ENCODE data around the gene TULP4. TPM values are rescaled to one million over a fixed set of nuclear protein-coding genes. Genes with fewer than 3 reads are reported as not detected.
"Not testable (repeated sequence)": the region's sequence is repeated elsewhere in the genome, so short reads cannot be mapped to it uniquely, and the experiment has no call there.

The TULP4 gene
- total and polyA plus RNA-seq, 2 donors: 5.3 to 293 TPM

DNA sequence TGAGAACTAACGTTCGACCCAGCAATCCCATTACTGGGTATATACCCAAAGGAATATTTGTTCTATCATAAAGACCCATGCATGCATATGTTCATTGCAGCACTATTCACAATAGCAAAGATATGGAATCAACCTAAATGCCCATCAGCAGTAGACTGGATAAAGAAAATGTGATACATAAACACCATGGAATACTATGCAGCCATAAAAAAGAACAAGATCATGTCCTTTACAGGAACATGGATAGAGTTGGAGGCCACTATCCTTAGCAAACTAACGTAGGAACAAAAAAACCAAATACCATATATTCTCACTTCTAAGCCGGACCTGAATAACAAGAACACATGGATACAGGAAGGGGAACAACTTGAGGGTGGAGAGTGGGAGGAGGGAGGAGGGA lies 165.5 kb downstream of the TULP4 start:
- H3K4me3 ChIP-seq (ENCODE audit: low read depth, low read length); H3K36me3 ChIP-seq (ENCODE audit: insufficient read depth); H3K27ac ChIP-seq (ENCODE audit: low read depth); H3K4me1 ChIP-seq (ENCODE audit: insufficient read depth); DNase-seq (ENCODE audit: extremely low spot score): not testable (repeated sequence)
- WGBS: 99% methylated on average over 4 of the region's 4 CpGs

DNA sequence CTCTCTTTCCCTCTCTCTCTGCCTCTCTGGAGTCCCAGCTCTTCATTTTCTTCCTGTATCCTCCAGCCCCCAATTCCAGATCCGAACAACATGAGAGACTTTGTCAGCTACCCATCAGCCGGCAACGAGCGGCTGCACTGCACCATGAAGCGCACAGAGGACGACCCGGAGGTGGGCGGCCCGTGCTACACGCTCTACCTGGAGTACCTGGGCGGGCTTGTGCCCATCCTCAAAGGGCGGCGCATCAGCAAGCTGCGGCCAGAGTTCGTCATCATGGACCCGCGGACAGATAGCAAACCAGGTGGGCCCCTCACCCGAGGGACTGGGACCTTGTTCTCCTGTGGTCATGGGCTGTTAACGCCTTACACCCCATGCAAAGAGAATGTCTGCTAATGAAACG lies 168.7 kb downstream of the TULP4 start:
- WGBS: 96% methylated on average over 20 of the region's 20 CpGs
- peaks cover 7% of the 10 kb centered on the region for H3K36me3 ChIP-seq (ENCODE audit: insufficient read depth)
- no peak overlapping the region for H3K27ac ChIP-seq (ENCODE audit: low read depth)
- no peak for DNase-seq (ENCODE audit: extremely low spot score)
- no peak overlapping the region for H3K4me3 ChIP-seq (ENCODE audit: low read depth, low read length)
- H3K4me1 ChIP-seq (ENCODE audit: insufficient read depth): no peaks in the 10 kb centered on the region

DNA sequence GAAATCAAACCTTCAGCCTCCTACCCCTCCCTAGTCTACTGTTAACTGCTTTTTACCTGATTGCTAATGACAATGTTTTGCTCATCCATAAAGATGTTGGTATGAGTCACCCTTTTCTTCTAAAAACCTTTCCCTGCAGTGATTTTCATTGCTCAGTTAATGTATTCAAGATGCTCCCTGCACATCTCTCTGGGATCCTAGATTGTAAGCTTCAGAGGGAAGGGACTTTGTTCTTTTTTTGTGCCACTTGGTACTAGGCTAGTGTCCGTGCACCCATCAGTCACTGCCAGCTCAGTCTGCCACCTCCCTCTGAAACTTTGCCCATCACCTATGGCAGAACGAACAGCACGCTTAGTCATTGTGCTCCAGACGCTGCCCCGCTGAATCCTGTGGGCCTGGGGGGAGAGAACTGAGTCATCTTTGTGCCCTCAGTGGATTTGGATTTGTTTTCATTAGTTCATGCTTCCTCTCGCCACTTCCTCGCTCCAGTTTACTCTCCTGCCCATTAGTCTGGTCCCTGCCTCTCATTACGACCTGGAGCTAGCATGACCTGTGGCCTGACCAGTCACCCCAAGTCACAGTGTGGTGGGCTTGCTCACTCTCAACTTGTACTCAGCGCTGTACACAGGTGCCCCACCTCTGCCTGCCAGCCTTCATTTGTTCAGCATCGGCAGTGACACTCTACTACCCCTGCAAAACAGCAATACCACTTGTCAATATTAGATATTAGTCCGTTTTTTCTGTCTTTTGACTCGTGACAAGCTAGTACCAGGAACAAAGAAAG lies 169.6 kb downstream of the TULP4 start:
- Histone ChIP-seq H3K4me3 (ENCODE audit: low read depth, low read length) (no peak overlapping the region), H3K27ac (ENCODE audit: low read depth) (no peak overlapping the region), H3K4me1 (ENCODE audit: insufficient read depth) (no peaks in the 10 kb centered on the region), H3K36me3 (ENCODE audit: insufficient read depth) (peaks cover 7% of the 10 kb centered on the region)
- DNase-seq (ENCODE audit: extremely low spot score): no peak
- 90% methylated on average over 12 of the region's 12 CpGs for whole genome bisulfite sequencing

DNA sequence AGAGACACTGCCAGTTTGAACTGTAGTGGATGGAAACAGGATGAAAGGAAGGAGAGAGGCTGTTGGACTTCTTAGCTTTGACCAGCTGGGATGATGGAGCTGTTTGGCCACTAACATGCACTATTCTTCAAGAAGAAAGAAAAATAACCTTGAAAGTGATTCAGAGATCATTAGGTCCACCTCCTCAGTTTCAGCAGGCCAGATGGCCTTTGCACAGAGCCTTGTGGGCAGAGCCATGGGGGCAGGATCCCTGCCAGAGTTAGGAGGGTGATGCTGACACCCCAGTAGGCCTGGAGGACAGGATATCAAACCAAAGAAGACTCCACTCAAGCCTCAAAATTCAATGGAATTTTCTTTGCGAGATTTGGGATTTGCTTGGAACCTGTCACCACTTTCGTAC lies 173.2 kb downstream of the TULP4 start:
- H3K4me1 ChIP-seq (ENCODE audit: insufficient read depth): no peaks in the 10 kb centered on the region
- 97% methylated on average over 2 of the region's 2 CpGs for WGBS
- DNase-seq (ENCODE audit: extremely low spot score): no peak
- H3K27ac ChIP-seq (ENCODE audit: low read depth): no peak overlapping the region
- no peak overlapping the region for H3K4me3 ChIP-seq (ENCODE audit: low read depth, low read length)
- peaks cover 4% of the 10 kb centered on the region for H3K36me3 ChIP-seq (ENCODE audit: insufficient read depth)

DNA sequence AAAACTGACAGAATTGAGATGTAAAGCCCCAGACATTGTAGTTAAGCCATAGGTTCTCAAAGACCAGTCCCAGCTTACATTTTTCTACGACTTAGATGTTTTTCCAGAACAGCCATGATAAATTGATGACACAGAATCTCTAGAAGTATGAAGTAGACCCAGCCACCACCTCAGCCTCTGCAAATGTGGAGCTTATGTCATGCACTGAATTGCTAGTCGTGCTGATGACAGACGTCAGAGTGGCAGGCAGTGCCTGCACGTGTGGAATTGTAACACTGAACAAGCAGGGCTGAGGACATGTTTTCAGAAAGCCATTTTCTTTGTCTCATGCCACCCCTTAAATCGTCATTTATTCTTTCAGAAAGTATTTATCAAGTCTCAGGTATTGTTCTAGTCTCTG lies 175.2 kb downstream of the TULP4 start:
- Histone ChIP-seq H3K27ac (ENCODE audit: low read depth) (no peak overlapping the region), H3K4me3 (ENCODE audit: low read depth, low read length) (no peak overlapping the region), H3K36me3 (ENCODE audit: insufficient read depth) (peaks cover 2% of the 10 kb centered on the region), H3K4me1 (ENCODE audit: insufficient read depth) (no peaks in the 10 kb centered on the region)
- 95% methylated on average over 5 of the region's 5 CpGs for WGBS
- no peak for DNase-seq (ENCODE audit: extremely low spot score)

DNA sequence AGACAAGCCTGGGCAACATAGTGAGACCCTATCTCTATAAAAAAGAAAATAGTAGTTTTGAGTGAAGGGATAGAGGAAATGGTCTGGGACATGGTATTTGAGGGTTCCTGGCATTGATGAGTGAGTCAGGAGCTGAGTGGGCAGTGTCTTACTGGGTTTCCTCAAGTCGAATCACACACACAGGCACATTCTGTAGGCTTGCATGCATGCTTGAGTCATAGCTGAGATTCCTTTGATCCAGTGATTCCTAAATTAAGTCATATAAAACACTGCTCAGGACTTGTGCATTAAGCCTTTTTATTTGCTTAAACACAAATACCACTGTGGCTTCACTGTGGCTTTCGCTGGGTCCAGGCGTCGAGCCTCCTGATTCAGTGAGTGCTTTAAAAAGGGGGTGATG lies 175.8 kb downstream of the TULP4 start:
- Histone ChIP-seq H3K27ac (ENCODE audit: low read depth) (no peak overlapping the region), H3K4me3 (ENCODE audit: low read depth, low read length) (no peak overlapping the region), H3K4me1 (ENCODE audit: insufficient read depth) (no peaks in the 10 kb centered on the region), H3K36me3 (ENCODE audit: insufficient read depth) (peaks cover 2% of the 10 kb centered on the region)
- no peak for DNase-seq (ENCODE audit: extremely low spot score)
- 72% methylated on average over 4 of the region's 4 CpGs for WGBS

DNA sequence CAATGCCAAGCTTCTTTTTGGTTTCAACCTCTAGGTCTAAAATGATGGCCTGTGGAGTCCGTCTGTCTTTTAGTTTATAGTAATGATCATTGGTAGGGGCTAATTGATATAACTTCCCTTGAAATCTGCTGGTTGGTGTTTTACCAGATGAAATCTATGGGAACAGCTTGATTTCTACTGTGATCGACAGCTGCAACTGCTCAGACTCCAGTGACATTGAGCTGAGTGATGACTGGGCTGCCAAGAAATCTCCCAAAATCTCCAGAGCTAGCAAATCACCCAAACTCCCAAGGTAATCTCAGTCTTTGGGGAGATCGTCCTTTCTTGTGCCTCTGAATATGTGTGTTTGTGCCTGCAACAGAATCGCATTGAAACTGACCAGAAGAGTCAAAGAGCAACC lies 177.2 kb downstream of the TULP4 start:
- Histone ChIP-seq H3K4me3 (ENCODE audit: low read depth, low read length) (no peak overlapping the region), H3K27ac (ENCODE audit: low read depth) (no peak overlapping the region), H3K4me1 (ENCODE audit: insufficient read depth) (no peaks in the 10 kb centered on the region), H3K36me3 (ENCODE audit: insufficient read depth) (peaks cover 2% of the 10 kb centered on the region)
- WGBS: 93% methylated on average over 4 of the region's 4 CpGs
- no peak for DNase-seq (ENCODE audit: extremely low spot score)

DNA sequence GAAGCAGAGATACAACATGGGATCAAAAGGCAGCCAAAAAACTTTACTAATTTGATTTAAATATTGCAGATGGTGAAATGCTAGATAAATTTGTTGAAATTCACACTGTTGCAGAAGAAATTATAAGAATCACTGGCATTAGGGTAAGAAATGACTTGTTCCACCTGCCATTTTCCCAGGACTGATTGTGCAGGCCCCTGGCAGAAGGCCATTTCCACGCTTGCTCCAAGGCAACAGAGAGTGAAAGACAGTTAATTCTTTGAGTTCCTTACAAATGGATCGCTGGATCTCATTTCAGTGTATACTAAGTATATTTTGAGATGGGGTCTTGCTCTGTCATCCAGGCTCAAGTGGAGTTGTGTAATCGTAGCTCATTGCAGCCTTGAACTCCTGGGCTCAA lies 180.6 kb downstream of the TULP4 start:
- no peaks in the 10 kb centered on the region for H3K4me1 ChIP-seq (ENCODE audit: insufficient read depth)
- DNase-seq (ENCODE audit: extremely low spot score): no peak
- no peak overlapping the region for H3K27ac ChIP-seq (ENCODE audit: low read depth)
- 96% methylated on average over 3 of the region's 3 CpGs for WGBS
- no peaks in the 10 kb centered on the region for H3K36me3 ChIP-seq (ENCODE audit: insufficient read depth)
- no peak overlapping the region for H3K4me3 ChIP-seq (ENCODE audit: low read depth, low read length)

DNA sequence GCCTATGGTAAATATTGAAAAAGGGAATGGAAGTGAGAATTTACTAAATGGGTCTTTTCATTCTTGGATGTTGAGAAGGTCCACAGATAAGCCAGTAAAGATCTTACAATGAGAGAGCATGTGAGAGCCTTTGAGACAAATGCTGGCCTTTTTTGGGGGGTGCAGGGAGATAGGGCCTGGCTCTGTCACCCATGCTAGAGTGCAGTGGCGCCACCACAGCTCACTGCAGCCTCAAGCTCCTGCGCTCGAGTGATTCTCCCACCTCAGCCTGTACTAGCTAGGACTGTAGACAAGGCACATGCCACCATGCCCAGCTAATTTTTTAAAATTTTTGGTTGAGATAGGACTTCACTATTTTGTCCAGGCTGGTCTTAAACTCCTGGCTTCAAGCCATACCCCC lies 184.4 kb downstream of the TULP4 start:
- Histone ChIP-seq H3K4me3 (ENCODE audit: low read depth, low read length) (no peak overlapping the region), H3K36me3 (ENCODE audit: insufficient read depth) (peaks cover 3% of the 10 kb centered on the region), H3K27ac (ENCODE audit: low read depth) (no peak overlapping the region), H3K4me1 (ENCODE audit: insufficient read depth) (no peaks in the 10 kb centered on the region)
- WGBS: 95% methylated on average over 3 of the region's 3 CpGs
- no peak for DNase-seq (ENCODE audit: extremely low spot score)

DNA sequence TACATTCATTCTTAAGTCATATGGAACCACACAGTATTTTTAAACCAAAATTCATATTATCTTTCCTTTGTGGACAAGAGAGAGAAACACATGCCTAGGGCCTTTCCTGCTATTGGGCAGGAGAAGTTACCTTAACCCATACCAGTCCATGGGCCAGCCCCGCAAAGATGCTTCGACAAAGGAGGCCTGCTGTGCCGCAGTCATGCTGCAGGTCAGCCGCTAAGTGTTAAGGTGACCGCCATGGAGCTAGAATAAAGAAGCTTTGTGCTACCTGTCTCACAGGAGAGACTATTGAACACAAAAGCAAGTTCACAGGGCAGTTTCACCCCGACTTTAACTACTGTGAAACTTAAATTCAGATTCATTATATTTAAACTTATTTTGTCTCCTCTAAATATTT lies 185.4 kb downstream of the TULP4 start:
- H3K36me3 ChIP-seq (ENCODE audit: insufficient read depth): peaks cover 8% of the 10 kb centered on the region
- H3K4me1 ChIP-seq (ENCODE audit: insufficient read depth): no peaks in the 10 kb centered on the region
- H3K4me3 ChIP-seq (ENCODE audit: low read depth, low read length): no peak overlapping the region
- no peak overlapping the region for H3K27ac ChIP-seq (ENCODE audit: low read depth)
- DNase-seq (ENCODE audit: extremely low spot score): no peak
- 99% methylated on average over 6 of the region's 6 CpGs for WGBS

DNA sequence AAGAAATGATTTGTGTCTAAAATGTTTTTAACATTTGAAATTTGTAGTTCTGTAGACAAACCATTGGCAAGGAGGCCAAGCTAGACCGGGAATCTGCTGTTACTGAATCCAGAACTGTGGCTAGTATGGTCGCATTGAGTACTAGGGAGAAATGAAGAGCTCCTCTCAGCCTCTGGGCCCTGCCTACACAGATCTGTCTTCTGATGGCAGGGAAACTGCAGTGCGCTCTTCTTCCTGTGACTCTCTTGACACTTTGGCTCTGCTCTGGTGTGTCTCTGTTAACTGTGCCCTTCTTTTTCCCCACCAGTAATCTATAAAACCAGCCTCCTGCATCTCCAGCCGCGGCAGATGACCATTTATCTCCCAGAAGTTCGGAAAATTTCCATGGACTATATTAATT lies 186.1 kb downstream of the TULP4 start:
- Histone ChIP-seq H3K4me1 (ENCODE audit: insufficient read depth) (no peaks in the 10 kb centered on the region), H3K4me3 (ENCODE audit: low read depth, low read length) (no peak overlapping the region), H3K27ac (ENCODE audit: low read depth) (no peak overlapping the region), H3K36me3 (ENCODE audit: insufficient read depth) (peaks cover 8% of the 10 kb centered on the region)
- WGBS: 97% methylated on average over 6 of the region's 6 CpGs
- DNase-seq (ENCODE audit: extremely low spot score): no peak

DNA sequence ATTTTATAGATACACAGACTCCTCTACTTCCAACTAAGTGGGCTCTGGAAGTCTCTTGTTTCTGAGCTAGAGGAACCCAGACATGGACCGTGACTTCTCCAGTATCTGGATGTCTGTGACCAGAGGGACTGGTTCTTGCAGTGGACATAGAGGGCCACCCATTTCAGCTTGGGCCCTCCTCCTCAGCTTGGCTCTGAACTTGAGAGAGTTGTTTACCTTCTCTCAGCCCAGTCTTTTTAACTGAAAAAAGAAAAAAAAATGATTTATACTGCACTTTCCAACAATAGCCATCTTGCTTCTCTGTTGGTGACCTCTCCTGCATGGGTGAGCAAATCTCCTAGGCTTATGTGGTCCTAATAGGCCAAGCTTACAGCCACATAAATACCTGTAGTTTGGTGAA lies 187.3 kb downstream of the TULP4 start:
- Histone ChIP-seq H3K4me1 (ENCODE audit: insufficient read depth) (no peaks in the 10 kb centered on the region), H3K27ac (ENCODE audit: low read depth) (no peak overlapping the region), H3K4me3 (ENCODE audit: low read depth, low read length) (no peak overlapping the region), H3K36me3 (ENCODE audit: insufficient read depth) (peaks cover 8% of the 10 kb centered on the region)
- DNase-seq (ENCODE audit: extremely low spot score): no peak
- 91% methylated on average over 1 of the region's 1 CpG for WGBS

DNA sequence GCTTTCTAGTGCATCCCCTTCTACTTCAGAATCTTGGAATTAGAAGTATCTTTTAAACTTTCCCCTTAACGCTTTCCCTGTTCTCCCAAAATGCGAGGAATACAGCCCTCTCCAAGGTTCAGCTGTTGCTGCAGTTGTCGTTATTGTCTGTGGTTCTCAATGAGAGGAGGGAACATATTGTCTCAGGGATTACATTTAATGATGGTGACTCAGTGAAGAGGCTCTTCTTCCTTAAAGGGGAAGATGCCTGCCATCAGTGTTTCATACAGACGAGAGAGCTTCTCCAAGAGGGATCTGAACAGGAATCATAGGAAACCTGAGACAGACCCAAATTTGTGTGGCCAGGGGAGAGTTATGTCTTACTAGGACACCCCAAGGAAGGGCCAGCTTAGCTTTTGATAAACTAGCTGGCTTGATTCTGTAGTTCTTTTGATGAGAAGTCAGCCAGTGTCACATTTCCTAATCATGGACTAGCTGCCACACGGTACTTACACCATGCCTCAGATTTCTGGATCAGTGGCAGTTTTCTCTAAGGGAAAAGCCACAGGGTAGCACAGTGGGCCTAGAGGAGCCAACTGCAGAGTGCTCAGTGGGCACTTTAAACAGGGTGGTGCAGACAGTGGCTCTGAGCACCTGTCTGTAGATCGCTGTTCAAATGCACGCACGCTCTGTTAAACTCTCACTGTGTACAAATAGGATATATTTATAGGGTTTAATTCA lies 187.9 kb downstream of the TULP4 start:
- Histone ChIP-seq H3K4me3 (ENCODE audit: low read depth, low read length) (no peak overlapping the region), H3K36me3 (ENCODE audit: insufficient read depth) (peaks cover 8% of the 10 kb centered on the region), H3K4me1 (ENCODE audit: insufficient read depth) (no peaks in the 10 kb centered on the region), H3K27ac (ENCODE audit: low read depth) (no peak overlapping the region)
- 73% methylated on average over 8 of the region's 8 CpGs for WGBS
- DNase-seq (ENCODE audit: extremely low spot score): no peak
